Stimulated activated CD4-positive, alpha-beta T cell treated with anti-CD3 and anti-CD28 coated beads, Interleukin-15, amount 100 ng/mL, for 48 hours (primary cell): ENCODE results near the gene MPPED2.

Experiments
- DNase-seq, 2 donors: peaks; one replicate each; pipeline ENCODE4 v3.0.0-alpha.2; 2020; ENCODE audit warnings: low read depth in 2 of 2

The MPPED2 gene

DNA sequence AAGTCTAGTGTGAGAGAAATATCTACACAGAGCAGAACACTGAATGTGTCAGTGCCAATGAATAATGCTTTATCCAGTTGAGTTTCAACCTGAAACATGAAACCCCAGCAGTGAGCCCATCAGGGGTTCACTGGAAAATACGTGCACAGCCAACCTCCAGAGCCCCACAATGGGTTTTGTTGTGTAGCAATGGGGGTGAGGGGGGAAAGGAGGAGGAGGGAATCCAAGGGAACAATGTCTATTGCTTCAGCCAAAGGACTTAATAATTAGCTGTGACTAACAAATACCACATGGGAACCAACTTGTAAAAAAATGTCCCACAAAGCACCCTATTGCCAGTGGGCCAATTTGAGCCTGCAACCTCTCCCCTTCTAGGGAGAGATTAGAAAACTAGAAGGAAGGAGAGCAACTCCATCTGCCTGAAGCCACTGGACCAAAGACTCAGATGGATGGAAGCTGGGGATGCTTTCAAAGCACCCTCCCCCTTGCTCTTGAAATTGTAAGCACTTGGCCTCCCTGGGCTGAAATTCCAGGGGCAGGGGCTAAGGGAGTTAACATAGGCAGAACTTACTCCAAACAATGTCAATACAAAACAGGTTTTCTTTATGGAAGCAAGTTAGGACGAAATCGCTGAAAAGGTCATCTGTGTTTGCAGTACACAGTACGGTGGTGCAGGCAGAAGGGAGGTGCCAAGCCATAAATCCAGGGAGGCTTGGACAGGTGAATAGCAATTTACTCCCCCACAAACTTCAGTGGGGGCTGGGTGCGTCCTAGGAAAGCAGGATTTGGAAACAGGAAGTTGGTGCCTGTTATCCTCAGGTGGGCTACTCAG, 163.5 kb downstream of the MPPED2 start:
- DNase-seq, result no peak

DNA sequence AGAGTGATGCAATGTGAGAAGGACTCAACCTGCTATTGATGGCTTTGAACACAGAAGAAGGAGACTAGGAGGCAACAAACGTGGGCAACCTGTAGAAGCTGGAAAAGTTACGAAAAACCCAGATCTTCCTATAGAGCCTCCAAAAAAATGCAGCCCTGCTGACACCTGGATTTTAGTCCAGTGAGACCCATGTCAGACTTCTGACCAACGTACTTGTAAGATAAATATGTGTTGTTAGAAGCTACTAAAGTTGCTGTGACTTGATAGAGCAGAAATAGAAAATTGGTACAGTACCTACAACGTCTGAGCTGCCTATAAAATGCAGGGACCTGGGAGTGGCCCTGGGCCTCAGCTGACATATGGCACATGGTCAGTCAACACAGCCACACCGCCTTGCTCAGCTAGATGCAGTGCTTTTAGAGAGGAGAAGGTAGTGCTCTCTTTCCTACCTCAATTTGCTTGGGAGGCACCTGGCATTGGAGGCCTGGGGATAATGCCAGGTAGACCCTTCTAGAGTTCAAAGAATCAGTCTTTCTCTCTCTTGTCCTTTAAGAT, 165.8 kb downstream of the MPPED2 start:
- no peak for DNase-seq

GRCh38 chr11:30414806-30415205, 171.3 kb downstream of the MPPED2 start:
- no peak for DNase-seq

DNA sequence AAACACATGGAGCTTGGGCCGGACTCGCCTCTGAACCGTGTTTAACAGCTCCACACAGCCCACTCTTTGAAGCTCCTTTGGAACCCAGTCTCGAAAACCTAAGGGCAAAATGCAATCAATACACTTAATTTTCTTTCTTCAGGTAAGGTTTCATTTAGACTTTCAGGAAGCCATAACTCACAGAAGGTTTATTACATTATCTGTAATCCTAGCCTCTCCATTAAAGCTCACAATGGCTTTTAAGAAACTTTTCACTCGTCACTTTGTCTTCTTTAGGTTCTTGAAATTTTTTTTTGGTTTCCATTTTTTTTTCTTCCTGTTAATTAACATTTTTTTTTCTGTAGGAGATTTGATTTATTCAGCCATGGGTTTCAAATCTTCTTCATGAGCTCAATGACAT, 171.9 kb downstream of the MPPED2 start:
- DNase-seq, result no peak

DNA sequence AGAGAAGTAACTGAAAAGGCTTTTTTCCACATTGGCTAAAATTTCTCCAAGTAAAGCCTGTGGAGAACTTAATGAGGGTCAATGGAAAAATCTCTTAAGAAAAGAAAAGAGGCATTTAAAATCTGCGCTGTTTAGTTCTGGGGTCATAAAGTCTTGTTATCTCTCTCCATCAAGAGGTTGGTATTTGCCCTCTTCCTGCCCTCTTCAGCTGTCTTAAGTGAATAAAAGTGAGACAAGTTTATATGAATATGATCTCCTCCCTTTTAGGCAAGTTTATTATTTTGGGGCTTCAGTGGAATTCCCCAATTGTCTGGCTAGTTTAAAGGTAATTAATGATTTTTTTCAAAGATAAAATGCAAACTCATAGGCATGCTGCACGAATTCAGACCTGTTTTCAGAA, 173.6 kb downstream of the MPPED2 start:
- no peak for DNase-seq

- no peak for DNase-seq
These were observed 174.8 kb downstream of the MPPED2 start for GRCh38 chr11:30411383-30411782.

- no peak for DNase-seq
These were observed 179.0 kb downstream of the MPPED2 start for GRCh38 chr11:30406978-30407762.

DNA sequence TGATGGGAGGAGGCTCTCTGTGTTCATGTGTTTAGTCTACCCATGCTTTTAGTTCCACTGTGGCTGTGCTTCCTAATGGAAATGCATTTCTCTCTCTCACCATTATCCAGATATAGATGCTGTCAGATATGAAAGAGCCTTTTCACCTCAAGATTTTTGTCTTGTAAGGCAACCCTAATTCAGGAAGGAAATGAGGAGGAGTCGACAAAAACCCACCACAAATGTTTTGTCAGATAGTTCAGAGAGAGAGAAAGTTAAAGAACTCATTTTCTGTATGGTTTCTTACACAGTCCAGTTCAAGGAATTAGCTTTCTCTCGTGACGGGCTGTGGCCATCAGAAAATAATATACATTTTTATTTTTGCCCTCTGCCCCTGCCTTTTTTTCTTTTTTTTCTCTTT, 180.8 kb downstream of the MPPED2 start:
- DNase-seq, result no peak

DNA sequence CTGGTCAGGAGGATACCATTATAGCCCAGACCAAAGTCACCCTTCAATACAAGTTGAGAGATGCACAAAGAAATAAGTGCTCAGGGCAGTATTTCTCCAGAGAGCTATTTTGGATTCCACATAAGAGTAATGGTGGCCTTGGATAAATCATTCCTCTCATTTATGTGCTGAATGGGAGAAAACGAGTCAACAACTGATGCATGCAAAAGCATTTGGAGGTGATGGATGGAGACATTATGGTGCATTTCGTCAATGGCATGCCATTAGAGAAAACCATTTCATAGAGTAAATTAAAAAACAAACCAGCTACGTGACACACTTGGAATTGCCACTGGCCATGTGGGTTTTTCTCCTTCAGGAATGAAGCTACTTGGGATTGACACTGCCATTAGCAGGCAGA, 182.0 kb downstream of the MPPED2 start:
- no peak for DNase-seq

GRCh38 chr11:30395751-30396150, 190.4 kb downstream of the MPPED2 start:
- DNase-seq, result no peak

DNA sequence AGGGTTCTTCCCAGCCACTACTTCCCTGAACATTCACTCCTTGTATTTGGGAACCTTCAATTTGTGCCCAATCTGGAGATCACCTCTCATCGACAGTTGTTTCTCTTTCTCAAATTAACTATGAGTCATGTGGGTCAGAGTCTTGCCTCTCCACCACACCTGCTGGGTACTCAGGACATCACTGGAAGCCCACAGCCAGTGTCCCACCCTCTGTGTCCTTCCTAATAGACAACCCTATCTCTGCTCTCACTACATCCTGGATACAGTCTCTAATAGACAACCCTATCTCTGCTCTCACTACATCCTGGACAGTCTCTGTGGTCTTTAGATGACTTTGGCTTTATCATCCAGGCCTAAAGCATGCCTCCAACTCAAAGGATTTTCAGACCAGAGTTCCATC, 193.1 kb downstream of the MPPED2 start:
- no peak for DNase-seq

DNA sequence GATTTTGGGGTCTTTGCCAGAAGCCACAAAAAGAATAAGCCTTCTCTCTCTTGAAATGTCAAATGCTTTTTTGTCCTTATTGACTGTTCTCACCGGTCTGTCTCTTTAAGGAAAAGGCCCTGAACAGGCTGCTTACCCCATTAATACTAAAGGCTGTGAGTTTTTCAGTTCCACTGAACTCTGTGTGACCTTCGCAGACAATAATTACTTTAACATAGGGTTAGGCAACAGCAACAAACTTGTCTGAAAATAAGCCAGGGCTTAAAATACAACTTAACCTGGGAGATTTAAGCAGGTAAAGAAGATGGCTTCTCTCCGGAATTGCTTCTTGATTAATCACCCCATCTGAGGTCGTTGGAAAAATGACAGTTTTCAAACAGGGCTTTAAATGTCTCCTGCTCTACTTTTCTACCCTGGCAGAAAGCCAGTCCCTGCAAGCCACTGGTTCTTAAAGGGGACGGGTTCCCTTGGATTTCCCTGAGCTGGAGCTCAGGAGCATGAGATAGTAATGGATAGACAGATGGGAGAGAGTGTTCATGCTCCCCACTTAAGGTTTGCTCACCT, 193.8 kb downstream of the MPPED2 start:
- no peak for DNase-seq

DNA sequence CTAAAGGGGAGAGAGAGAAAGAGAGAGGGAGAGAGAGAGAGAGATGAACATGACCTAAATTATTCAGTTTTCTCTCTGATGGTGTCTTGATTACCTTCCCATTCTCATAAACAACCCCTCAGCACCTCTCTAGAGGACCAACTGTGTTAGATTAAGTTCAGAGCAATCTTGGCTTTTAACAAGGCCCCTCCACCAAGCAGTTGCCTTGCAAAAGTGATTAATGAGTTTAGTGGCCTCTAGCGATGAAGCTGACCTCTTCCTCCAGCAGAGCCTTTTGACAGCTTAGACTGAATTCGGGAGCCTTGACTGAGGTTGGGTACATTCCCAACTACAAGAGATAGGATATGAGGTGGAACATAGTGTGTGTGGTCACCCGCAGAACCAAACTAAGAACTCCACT, 197.2 kb downstream of the MPPED2 start:
- DNase-seq, result no peak

DNA sequence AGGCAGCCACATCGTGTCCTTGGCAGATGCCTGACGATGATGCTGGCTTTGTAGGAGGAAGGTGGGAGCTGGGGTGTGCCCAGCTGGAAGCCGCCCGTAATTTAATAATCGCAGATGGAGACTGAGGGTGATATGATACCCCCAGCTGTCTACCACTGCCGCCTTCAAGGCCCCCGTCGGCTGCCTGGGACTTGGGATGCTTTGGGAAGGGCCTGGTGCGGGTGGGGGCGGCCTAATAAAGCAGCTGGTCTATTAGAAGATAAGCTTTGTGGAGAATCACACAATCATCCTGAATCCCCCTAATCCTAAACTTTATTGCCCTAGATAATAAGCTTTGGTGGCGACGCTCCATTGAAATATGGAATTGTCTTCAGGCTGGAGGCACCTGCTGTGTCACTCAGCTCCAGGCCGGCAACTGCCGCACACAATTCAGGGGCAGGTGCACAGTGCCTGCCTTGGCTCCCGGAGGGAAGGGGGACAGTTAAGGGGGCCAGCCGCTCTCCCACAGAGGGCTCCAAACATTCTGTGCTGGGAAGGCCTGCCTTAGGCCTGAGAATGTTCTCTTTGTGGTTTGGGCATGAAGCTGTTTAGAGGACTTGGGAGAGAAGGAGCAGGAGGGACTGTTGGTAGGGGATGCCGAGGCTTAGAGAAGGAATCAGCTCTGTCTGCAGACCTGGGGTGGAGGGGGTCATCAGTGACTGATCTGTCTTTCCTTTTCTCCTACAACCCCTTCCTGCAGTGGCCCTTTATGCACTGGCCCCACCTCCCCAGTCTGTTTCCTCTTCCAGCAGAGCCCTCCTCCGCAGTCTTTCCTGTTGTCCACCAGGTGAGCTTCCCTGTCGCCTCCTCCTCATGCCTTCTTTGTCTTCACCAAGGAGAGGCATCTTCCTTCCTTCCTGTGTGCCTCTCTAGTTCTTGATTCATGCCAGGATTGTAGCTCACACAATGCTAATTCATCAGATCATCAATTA, 198.0 kb downstream of the MPPED2 start:
- no peak for DNase-seq

DNA sequence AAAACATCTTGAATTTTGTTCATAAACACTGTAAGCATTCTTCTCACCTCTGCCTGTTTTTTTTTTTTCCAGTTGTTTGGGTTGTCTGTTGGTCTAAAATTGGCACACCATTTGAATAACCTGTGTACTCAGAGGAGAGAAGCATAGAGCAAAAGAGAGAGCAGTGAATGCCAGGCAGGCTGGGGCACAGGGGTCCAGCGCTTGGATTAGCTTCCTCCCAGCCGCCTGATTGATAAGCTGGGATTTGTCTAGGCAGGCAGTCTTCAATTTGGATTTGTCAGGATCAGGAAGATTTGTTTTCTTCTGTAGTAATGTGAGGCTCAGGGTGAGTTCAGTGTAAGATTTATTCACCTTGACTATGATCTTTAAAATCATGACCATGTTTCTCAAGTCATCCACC, 204.3 kb downstream of the MPPED2 start:
- DNase-seq, result no peak

DNA sequence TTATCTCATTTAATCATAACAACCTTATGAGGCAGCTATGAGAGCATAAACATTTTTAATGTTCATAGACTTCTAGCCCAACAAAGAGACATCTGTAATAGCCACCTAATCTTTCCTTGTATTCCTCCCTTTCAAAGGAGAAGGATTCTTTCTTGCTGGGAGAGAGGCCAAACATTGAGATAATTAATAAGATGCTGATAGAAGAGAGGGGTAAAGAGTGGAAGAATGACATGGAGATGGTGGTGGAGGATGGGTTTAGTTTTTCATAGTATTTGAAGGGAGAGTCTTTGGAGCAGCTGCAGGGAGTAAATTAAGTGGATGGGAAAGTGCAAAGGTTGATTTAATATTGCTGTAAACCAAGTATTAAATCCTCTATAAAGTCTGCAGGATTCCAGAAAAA, 205.3 kb downstream of the MPPED2 start:
- no peak for DNase-seq

- no peak for DNase-seq
These were observed 208.8 kb downstream of the MPPED2 start for GRCh38 chr11:30377347-30377746.

DNA sequence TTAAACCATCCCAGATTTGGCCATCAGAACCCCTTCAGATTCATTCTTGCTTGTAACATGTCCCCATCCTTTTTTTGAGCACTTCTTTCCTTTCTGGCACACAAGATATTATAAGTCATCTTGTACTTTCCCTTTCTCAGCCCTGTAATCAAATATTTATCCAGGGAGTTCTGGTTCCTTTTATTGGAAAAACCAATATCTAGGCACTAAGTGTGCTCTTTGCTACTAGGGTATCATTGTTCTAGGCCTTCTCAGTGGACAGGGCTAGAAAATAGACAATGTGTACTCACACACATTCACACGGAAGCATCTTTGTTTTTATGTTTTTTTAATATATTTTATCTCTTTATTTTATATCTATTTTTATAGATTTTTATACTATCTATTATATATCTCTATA, 216.0 kb downstream of the MPPED2 start:
- DNase-seq, result no peak

DNA sequence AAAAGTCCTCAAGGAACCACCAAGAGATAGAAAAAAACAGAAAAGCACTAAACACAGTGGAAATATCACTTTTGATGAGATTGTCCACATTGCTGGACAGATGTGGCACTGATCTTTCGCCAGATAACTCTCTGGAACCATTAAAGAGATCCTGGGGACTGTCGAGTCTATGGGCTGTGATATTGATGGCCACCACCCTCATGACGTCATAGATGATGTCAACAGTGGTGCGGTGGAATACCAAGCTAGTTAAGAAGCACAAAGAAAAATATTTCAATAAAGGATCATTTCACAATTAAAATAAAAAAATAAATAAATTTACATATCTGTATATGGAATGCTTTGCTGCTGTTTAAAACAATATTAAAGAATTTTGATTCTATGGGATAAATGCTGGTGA, 217.8 kb downstream of the MPPED2 start:
- DNase-seq, result no peak

DNA sequence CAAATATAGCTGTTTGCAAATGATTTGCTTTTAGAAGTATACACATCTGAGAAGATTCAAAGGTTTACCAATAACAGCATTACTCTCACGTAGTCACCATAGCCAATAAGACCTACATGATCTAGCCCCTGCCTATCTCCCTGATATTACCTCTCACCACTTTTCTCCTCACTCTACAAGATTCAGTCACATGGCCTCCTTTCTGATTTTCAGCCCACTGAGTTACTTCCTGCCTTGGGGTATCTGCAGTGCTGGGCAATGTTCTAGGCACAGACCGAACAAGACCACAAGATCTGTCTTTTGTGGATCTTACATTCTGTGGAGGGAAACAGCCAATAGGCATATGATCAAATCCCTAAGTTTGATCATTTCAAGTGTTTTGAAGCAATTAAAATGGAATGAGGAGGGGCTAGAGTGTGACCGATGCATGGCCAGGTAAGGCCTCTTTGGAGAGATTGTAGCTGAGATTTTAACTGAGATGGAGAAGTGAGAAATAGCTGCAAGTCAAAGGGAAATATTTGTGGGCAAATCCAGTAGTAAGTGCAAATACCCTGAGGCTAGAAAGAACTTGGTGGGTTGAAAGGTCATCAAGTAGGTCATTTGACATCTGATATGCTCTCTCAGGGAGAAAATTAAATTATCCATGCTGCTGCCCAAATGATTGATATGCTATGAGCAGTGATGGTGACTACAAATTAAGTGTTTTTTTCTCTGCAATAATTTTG, 220.2 kb downstream of the MPPED2 start:
- DNase-seq, result no peak
